Measurements from ENCODE around the gene SGCD.

SGCD gene

GRCh38 chr5:156523607-156524006, 196.6 kb downstream of the SGCD start:
- Histone ChIP-seq H3K27ac (no peak overlapping the region), H3K27me3 (no peaks in the 10 kb centered on the region), H3K4me3 (no peak overlapping the region), H3K36me3 (no peaks in the 10 kb centered on the region), H3K4me1 (no peaks in the 10 kb centered on the region), H3K9me3 (no peaks in the 10 kb centered on the region)
- DNase-seq = no peak
- TF ChIP-seq, protein P1, sequence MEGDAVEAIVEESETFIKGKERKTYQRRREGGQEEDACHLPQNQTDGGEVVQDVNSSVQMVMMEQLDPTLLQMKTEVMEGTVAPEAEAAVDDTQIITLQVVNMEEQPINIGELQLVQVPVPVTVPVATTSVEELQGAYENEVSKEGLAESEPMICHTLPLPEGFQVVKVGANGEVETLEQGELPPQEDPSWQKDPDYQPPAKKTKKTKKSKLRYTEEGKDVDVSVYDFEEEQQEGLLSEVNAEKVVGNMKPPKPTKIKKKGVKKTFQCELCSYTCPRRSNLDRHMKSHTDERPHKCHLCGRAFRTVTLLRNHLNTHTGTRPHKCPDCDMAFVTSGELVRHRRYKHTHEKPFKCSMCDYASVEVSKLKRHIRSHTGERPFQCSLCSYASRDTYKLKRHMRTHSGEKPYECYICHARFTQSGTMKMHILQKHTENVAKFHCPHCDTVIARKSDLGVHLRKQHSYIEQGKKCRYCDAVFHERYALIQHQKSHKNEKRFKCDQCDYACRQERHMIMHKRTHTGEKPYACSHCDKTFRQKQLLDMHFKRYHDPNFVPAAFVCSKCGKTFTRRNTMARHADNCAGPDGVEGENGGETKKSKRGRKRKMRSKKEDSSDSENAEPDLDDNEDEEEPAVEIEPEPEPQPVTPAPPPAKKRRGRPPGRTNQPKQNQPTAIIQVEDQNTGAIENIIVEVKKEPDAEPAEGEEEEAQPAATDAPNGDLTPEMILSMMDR (IDR thresholded peaks at IDR 0.05) = no peak
- intact Hi-C loops (cut with DNase I; ENCODE audit: low total_unique reads) = no loop called here

- no peaks in the 10 kb centered on the region for H3K9me3 ChIP-seq
- H3K36me3 ChIP-seq = no peaks in the 10 kb centered on the region
- H3K4me3 ChIP-seq = no peak overlapping the region
- TF ChIP-seq, protein P1 (IDR thresholded peaks at IDR 0.05) = no peak
- H3K27me3 ChIP-seq = no peaks in the 10 kb centered on the region
- no peak overlapping the region for H3K27ac ChIP-seq
- DNase-seq = no peak
- intact Hi-C loops (cut with DNase I; ENCODE audit: low total_unique reads) = no loop called here
- H3K4me1 ChIP-seq = peaks cover 0 to 3% (median 0%) of the 10 kb centered on the region in 4 donors
Measured at GRCh38 chr5:156526081-156526925, 199.3 kb downstream of the SGCD start.

GRCh38 chr5:156527611-156528010, 200.6 kb downstream of the SGCD start:
- Histone ChIP-seq H3K27me3 (no peaks in the 10 kb centered on the region), H3K4me3 (no peak overlapping the region), H3K9me3 (no peaks in the 10 kb centered on the region), H3K4me1 (peaks cover 0 to 3% (median 0%) of the 10 kb centered on the region in 4 donors), H3K36me3 (no peaks in the 10 kb centered on the region), H3K27ac (no peak overlapping the region)
- TF ChIP-seq, protein P1 (IDR thresholded peaks at IDR 0.05) = no peak
- intact Hi-C loops (cut with DNase I; ENCODE audit: low total_unique reads) = no loop called here
- no peak for DNase-seq

- no peaks in the 10 kb centered on the region for H3K27me3 ChIP-seq
- H3K4me3 ChIP-seq = no peak overlapping the region
- no peak overlapping the region for H3K27ac ChIP-seq
- no peaks in the 10 kb centered on the region for H3K36me3 ChIP-seq
- TF ChIP-seq, protein P1 (IDR thresholded peaks at IDR 0.05) = no peak
- H3K9me3 ChIP-seq = no peaks in the 10 kb centered on the region
- intact Hi-C loops (cut with DNase I; ENCODE audit: low total_unique reads) = no loop called here
- DNase-seq = no peak
- H3K4me1 ChIP-seq = peaks cover 0 to 3% (median 0%) of the 10 kb centered on the region in 4 donors
Measured at GRCh38 chr5:156528673-156529072, 201.7 kb downstream of the SGCD start.

- Histone ChIP-seq H3K27ac (no peak overlapping the region), H3K36me3 (no peaks in the 10 kb centered on the region), H3K27me3 (no peaks in the 10 kb centered on the region), H3K9me3 (no peaks in the 10 kb centered on the region), H3K4me1 (peaks cover 0 to 5% (median 0%) of the 10 kb centered on the region in 4 donors), H3K4me3 (no peak overlapping the region)
- no peak for DNase-seq
- intact Hi-C loops (cut with DNase I; ENCODE audit: low total_unique reads) = no loop called here
- TF ChIP-seq, protein P1 (IDR thresholded peaks at IDR 0.05) = no peak
Measured at GRCh38 chr5:156529892-156530291, 202.9 kb downstream of the SGCD start.

Measured in tibial artery (tissue), 4 donors.